ENCODE data around the gene LGALS9. TPM values are rescaled to one million over a fixed set of nuclear protein-coding genes. Genes with fewer than 3 reads are reported as not detected.
"Not testable (repeated sequence)": the region's sequence is repeated elsewhere in the genome, so short reads cannot be mapped to it uniquely, and the experiment has no call there.

Gene LGALS9
- total and polyA plus RNA-seq, 9 of the 15 experiments (the other 6 are each of a cell fraction or from before 2014, with no cell fraction given): 0.45 to 6.9 (median 2.8) TPM

GRCh38 chr17:27631897-27632725 lies 1.1 kb downstream of the LGALS9 start:
- H3K4me1 ChIP-seq (replicated peaks in 1 of 2; ENCODE audit: control insufficient read depth in 2 of 2, insufficient read depth in 2 of 2, low read length in 2 of 2): peaks cover 34 to 35% of the 10 kb centered on the region in 2 experiments
- TF ChIP-seq POLR2G (IDR thresholded peaks at IDR 0.05; ENCODE audit: low read depth, low read length) (peak; percentile 45; the same call in 1 of the 2 replicates), ZNF717 (CRISPR knock-in tag; IDR thresholded peaks at IDR 0.05) (no peak)
- no peaks in the 10 kb centered on the region for H3K9me3 ChIP-seq (replicated peaks; ENCODE audit: control insufficient read depth, insufficient read depth, low read depth, low read length)
- H3K27ac ChIP-seq (ENCODE audit: extremely low read depth, low read depth, low read length): no peak overlapping the region
- no TSS peak for BruUV-seq (replicated peaks)
- H3K4me3 ChIP-seq: no peak overlapping the region
- no peaks in the 10 kb centered on the region for H3K79me2 ChIP-seq (ENCODE audit: control insufficient read depth, insufficient read depth, low read length)
- in situ Hi-C loops (cut with MboI) (no loop called here), intact Hi-C loops (cut with micrococcal nuclease) (no loop called here)
- H4K20me1 ChIP-seq (replicated peaks; ENCODE audit: control insufficient read depth, insufficient read depth, low read length): no peaks in the 10 kb centered on the region
- no peaks in the 10 kb centered on the region for H3K9me1 ChIP-seq (ENCODE audit: control insufficient read depth, insufficient read depth, low read length)
- WGBS (ENCODE audit: insufficient coverage, low coverage, missing lambda C conversion rate): 76% methylated on average over 6 of the region's 11 CpGs
- no peak for FAIRE-seq
- H3K27me3 ChIP-seq (ENCODE audit: control insufficient read depth in 2 of 2, insufficient read depth in 2 of 2, low read length in 2 of 2): no peaks in the 10 kb centered on the region
- H3K36me3 ChIP-seq (ENCODE audit: control insufficient read depth, insufficient read depth, low read length): 0 out of 3 replicates have a peak, but pooled peaks cover 2% of the 10 kb centered on the region
- DNase-seq (ENCODE audit: extremely low read depth in 1 of 4, low spot score in 3 of 4): no peak
- POLR2A ChIA-PET: interaction anchor here (0.5 kb wide), 1 partner anchor 25 kb away, joined by 3 read pairs; no protein-coding TSS in a partner anchor
- no peak for ATAC-seq
- CTCF ChIA-PET (ENCODE audit: low intra/inter-chr PET ratio): no interaction called here
- peak overlapping the region; percentile 54; the same call in 1 of the 2 replicates for H2AFZ ChIP-seq (ENCODE audit: low read depth, low read length)
- no peak overlapping the region for H3K4me2 ChIP-seq (ENCODE audit: insufficient read depth, low read length)
- peak overlapping the region in 1 of 2 experiments; percentile 74; a peak in 2 of 4 replicates for H3K9ac ChIP-seq (ENCODE audit: insufficient read depth in 1 of 2, low read depth in 2 of 2, low read length in 2 of 2)

- H3K9me1 ChIP-seq (ENCODE audit: control insufficient read depth, insufficient read depth, low read length); H3K4me2 ChIP-seq (ENCODE audit: insufficient read depth, low read length); H3K4me3 ChIP-seq; intact Hi-C loops (cut with micrococcal nuclease); H3K9me3 ChIP-seq (replicated peaks; ENCODE audit: control insufficient read depth, insufficient read depth, low read depth, low read length); DNase-seq (ENCODE audit: extremely low read depth in 1 of 4, low spot score in 3 of 4); H3K79me2 ChIP-seq (ENCODE audit: control insufficient read depth, insufficient read depth, low read length); ATAC-seq; BruUV-seq (replicated peaks); FAIRE-seq; H3K27me3 ChIP-seq (ENCODE audit: control insufficient read depth in 2 of 2, insufficient read depth in 2 of 2, low read length in 2 of 2); CTCF ChIA-PET (ENCODE audit: low intra/inter-chr PET ratio); H4K20me1 ChIP-seq (replicated peaks; ENCODE audit: control insufficient read depth, insufficient read depth, low read length); in situ Hi-C loops (cut with MboI); H3K36me3 ChIP-seq (ENCODE audit: control insufficient read depth, insufficient read depth, low read length): not testable (repeated sequence)
- Histone ChIP-seq H3K9ac (ENCODE audit: insufficient read depth in 1 of 2, low read depth in 2 of 2, low read length in 2 of 2) (peak overlapping the region; percentile 49 to 77; a peak in 2 of 4 replicates), H2AFZ (ENCODE audit: low read depth, low read length) (peak overlapping the region; percentile 54), H3K27ac (ENCODE audit: extremely low read depth, low read depth, low read length) (peak overlapping the region; percentile 67; the same call in 1 of the 3 replicates), H3K4me1 (replicated peaks in 1 of 2; ENCODE audit: control insufficient read depth in 2 of 2, insufficient read depth in 2 of 2, low read length in 2 of 2) (peaks cover 34 to 35% of the 10 kb centered on the region in 2 experiments)
- 52% methylated on average over 9 of the region's 9 CpGs for WGBS (ENCODE audit: insufficient coverage, low coverage, missing lambda C conversion rate)
- POLR2A ChIA-PET: interaction anchor here (0.5 to 1.5 kb wide), 2 partner anchors 8 to 25 kb away, joined by 3 to 4 read pairs; no protein-coding TSS in a partner anchor
- TF ChIP-seq POLR2G (IDR thresholded peaks at IDR 0.05; ENCODE audit: low read depth, low read length): 0 out of 2 replicates have a peak, but pooled peaks have one; percentile 38
These were observed 1.8 kb downstream of the LGALS9 start for GRCh38 chr17:27632766-27633165.
